CD14-positive monocyte (primary cell): ENCODE measurements around the gene HES2. TPM values are rescaled to one million over a fixed set of nuclear protein-coding genes. Genes with fewer than 3 reads are reported as not detected.
"Not testable (repeated sequence)": the region's sequence is repeated elsewhere in the genome, so short reads cannot be mapped to it uniquely, and the experiment has no call there.

Experiments
- DNase-seq, 3 donors: peaks; one replicate each; pipeline ENCODE4 v3.0.0-alpha.2; 2011 to 2022
- H2AFZ ChIP-seq: 2 replicates; pipeline ENCODE4 v1.6.0; 2012; ENCODE audit warnings: mild to moderate bottlenecking, low read depth, low read length, inconsistent platforms; ENCODE audit not compliant: insufficient read depth, poor library complexity, severe bottlenecking
- H3K27ac ChIP-seq, 2 donors: 1 replicate in 1 of 2; 2 replicates in 1 of 2; pipeline ENCODE4 v1.5.1; 2012 to 2013; ENCODE audit warnings: low read length in 2 of 2, control low read depth in 1 of 2, inconsistent platforms in 1 of 2, low read depth in 1 of 2, mild to moderate bottlenecking in 1 of 2
- H3K27me3 ChIP-seq, 2 donors: one replicate each; pipeline versions ENCODE4 v1.6.0 to v1.6.1; 2011 to 2013; ENCODE audit warnings: low read length in 2 of 2; ENCODE audit not compliant: control insufficient read depth in 2 of 2, insufficient read depth in 2 of 2
- H3K36me3 ChIP-seq, 2 donors: replicated peaks in 1 of 2; 1 replicate in 1 of 2; 2 replicates in 1 of 2; pipeline versions ENCODE4 v1.5.1 to v1.6.1; 2012 to 2013; ENCODE audit warnings: low read length in 2 of 2, control low read depth in 1 of 2, inconsistent platforms in 1 of 2, mild to moderate bottlenecking in 1 of 2; ENCODE audit not compliant: insufficient read depth in 2 of 2, control insufficient read depth in 1 of 2
- H3K4me1 ChIP-seq, 2 donors: 1 replicate in 1 of 2; 2 replicates in 1 of 2; pipeline versions ENCODE4 v1.5.1 to v1.6.1; 2012 to 2013; ENCODE audit warnings: low read length in 2 of 2, control low read depth in 1 of 2, inconsistent platforms in 1 of 2, mild to moderate bottlenecking in 1 of 2, moderate library complexity in 1 of 2; ENCODE audit not compliant: insufficient read depth in 2 of 2, control insufficient read depth in 1 of 2
- H3K4me2 ChIP-seq: replicated peaks from 2 replicates; pipeline ENCODE3; 2012; ENCODE audit warnings: low read length, moderate library complexity, mild to moderate bottlenecking; ENCODE audit not compliant: poor library complexity, severe bottlenecking; ENCODE audit errors: extremely low read depth
- H3K4me3 ChIP-seq, 3 experiments: fragments of 200-600 bp in 1 of 3; sonication (generic) in 1 of 3; replicated peaks in 1 of 3; 1 replicate in 2 of 3; 2 replicates in 1 of 3; pipeline ENCODE4 v1.5.1; 2011 to 2013; ENCODE audit warnings: low read length in 3 of 3, mild to moderate bottlenecking in 3 of 3, control low read depth in 2 of 3, low read depth in 2 of 3, inconsistent platforms in 1 of 3, moderate library complexity in 1 of 3
- H3K79me2 ChIP-seq: 2 replicates; pipeline ENCODE4 v1.6.0; 2012; ENCODE audit warnings: mild to moderate bottlenecking, control low read depth, inconsistent platforms, low read length, moderate library complexity; ENCODE audit not compliant: insufficient read depth
- H3K9ac ChIP-seq: 2 replicates; pipeline ENCODE4 v1.6.0; 2017; ENCODE audit warnings: low read length, mild to moderate bottlenecking; ENCODE audit not compliant: insufficient read depth, poor library complexity, severe bottlenecking
- H3K9me3 ChIP-seq, 2 donors: replicated peaks in 1 of 2; 1 replicate in 1 of 2; 2 replicates in 1 of 2; pipeline versions ENCODE4 v1.5.1 to v1.6.1; 2012 to 2013; ENCODE audit warnings: low read length in 2 of 2, control low read depth in 1 of 2; ENCODE audit not compliant: control insufficient read depth in 1 of 2, insufficient read depth in 1 of 2
- H4K20me1 ChIP-seq: 2 replicates; pipeline ENCODE4 v1.6.0; 2012; ENCODE audit warnings: mild to moderate bottlenecking, low read length, control low read depth, moderate library complexity; ENCODE audit not compliant: insufficient read depth
- H3K27ac Mint-ChIP-seq, 7 donors: one replicate each; pipeline ENCODE4 v1.8.0; 2020; ENCODE audit warnings: mild to moderate bottlenecking in 7 of 7, mixed read lengths in 7 of 7, moderate library complexity in 6 of 7, inconsistent platforms in 2 of 7
- H3K27me3 Mint-ChIP-seq, 3 donors: one replicate each; pipeline ENCODE4 v1.8.0; 2021 to 2022; ENCODE audit warnings: low read depth in 3 of 3, mild to moderate bottlenecking in 3 of 3, mixed read lengths in 3 of 3, moderate library complexity in 3 of 3, inconsistent platforms in 1 of 3
- H3K36me3 Mint-ChIP-seq, 2 donors: one replicate each; pipeline ENCODE4 v1.8.0; 2020; ENCODE audit warnings: mixed read lengths in 2 of 2, inconsistent platforms in 1 of 2, mild to moderate bottlenecking in 1 of 2
- H3K4me1 Mint-ChIP-seq: one replicate; pipeline ENCODE4 v1.8.0; 2020; ENCODE audit warnings: mild to moderate bottlenecking, mixed read lengths
- H3K4me3 Mint-ChIP-seq, 2 donors: one replicate each; pipeline ENCODE4 v1.8.0; 2020; ENCODE audit warnings: mild to moderate bottlenecking in 2 of 2, mixed read lengths in 2 of 2, moderate library complexity in 1 of 2
- H3K9me3 Mint-ChIP-seq, 7 donors: one replicate each; pipeline ENCODE4 v1.8.0; 2020 to 2022; ENCODE audit warnings: mixed read lengths in 7 of 7, mild to moderate bottlenecking in 6 of 7, moderate library complexity in 6 of 7, inconsistent platforms in 2 of 7
- CTCF ChIP-seq: fragments of 200-600 bp; IDR thresholded peaks from one replicate; pipeline ENCODE4 v1.8.0; 2022; ENCODE audit warnings: antibody characterized with exemption, mild to moderate bottlenecking
- WGBS: methylation state at CpG from one replicate; pipeline ENCODE4 v1.1.5; 2013; ENCODE audit warnings: missing lambda C conversion rate; ENCODE audit not compliant: insufficient coverage; 5-methylcytosine and 5-hydroxymethylcytosine counted together
- intact Hi-C, 2 donors: fragments of 100-400 bp; cut with micrococcal nuclease; formaldehyde crosslinking; loops; one replicate each; pipeline versions ENCODE4 v1.15.0 to v1.15.1; 2023
- polyA plus RNA-seq, 3 donors: library from polyadenylated mRNA; depleted of rRNA in 1 of 3; unstranded in 2 of 3; stranded (reverse) in 1 of 3; fragments of 300-500 nt in 2 of 3; fragments of >200 nt in 1 of 3; fragmentation: Illumina TruSeq in 2 of 3; gene quantifications; 1 replicate in 2 of 3; 2 replicates in 1 of 3; pipeline ENCODE4 v1.2.3, GENCODE V29; 2012 to 2021

HES2 gene
- polyA plus RNA-seq, 3 donors = not detected

GRCh38 chr1:6446665-6447015 is 26.9 kb upstream of the HES2 start:
- no peak for DNase-seq
- Histone ChIP-seq H3K4me3 (no peak overlapping the region), H3K36me3 (no peaks in the 10 kb centered on the region), H3K79me2 (no peaks in the 10 kb centered on the region), H3K4me1 (no peaks in the 10 kb centered on the region), H3K27ac (no peak overlapping the region), H3K4me2 (no peak overlapping the region), H4K20me1 (no peaks in the 10 kb centered on the region), H2AFZ (no peak overlapping the region), H3K9ac (no peak overlapping the region), H3K27me3 (peaks cover 6 to 50% of the 10 kb centered on the region in 2 donors), H3K9me3 (no peaks in the 10 kb centered on the region)
- 75% methylated on average over 4 of the region's 4 CpGs for WGBS
- TF ChIP-seq CTCF = no peak
- peaks cover 2% of the 10 kb centered on the region for H3K4me1 Mint-ChIP-seq
- peak overlapping the region in 1 of 2 donors; percentile 71 for H3K4me3 Mint-ChIP-seq
- peaks cover 0 to 5% of the 10 kb centered on the region in 2 donors for H3K36me3 Mint-ChIP-seq
- H3K27ac Mint-ChIP-seq = no peak overlapping the region
- peaks cover 0 to 10% (median 0%) of the 10 kb centered on the region in 7 donors for H3K9me3 Mint-ChIP-seq
- intact Hi-C loops = no loop called here
- H3K27me3 Mint-ChIP-seq = peaks cover 55 to 84% (median 69%) of the 10 kb centered on the region in 3 donors

DNA sequence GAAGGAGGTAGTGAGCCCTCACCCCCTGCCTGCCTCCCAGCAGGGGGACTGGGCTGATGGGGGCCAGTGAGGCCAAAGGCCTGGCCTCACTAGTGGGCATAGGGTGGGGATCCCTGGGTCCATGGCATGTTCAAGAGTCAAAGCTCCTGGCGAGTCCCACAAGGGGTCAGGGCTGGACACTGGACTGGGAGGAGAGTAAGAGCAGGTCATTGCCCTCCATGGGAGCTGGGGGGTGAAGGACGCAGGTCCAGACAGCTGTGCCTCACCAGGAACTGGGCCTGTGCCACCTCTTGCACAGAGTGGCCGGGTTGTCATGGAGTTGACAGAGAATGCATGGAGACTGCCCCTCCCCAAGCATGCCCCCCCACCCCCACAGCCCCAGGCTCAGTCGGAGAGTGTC is 26.2 kb upstream of the HES2 start:
- H3K9ac ChIP-seq, H3K9me3 ChIP-seq, H3K4me2 ChIP-seq, intact Hi-C loops, H3K4me1 ChIP-seq, H3K79me2 ChIP-seq, DNase-seq, H3K4me1 Mint-ChIP-seq, H3K36me3 ChIP-seq, H3K27ac ChIP-seq, H3K27ac Mint-ChIP-seq, H3K36me3 Mint-ChIP-seq, H4K20me1 ChIP-seq, H2AFZ ChIP-seq, H3K4me3 ChIP-seq: not testable (repeated sequence)
- H3K27me3 Mint-ChIP-seq = peaks cover 57 to 84% (median 71%) of the 10 kb centered on the region in 3 donors
- peak overlapping the region in 1 of 2 donors; percentile 35 for H3K4me3 Mint-ChIP-seq
- peaks cover 11 to 52% of the 10 kb centered on the region in 2 donors for H3K27me3 ChIP-seq
- H3K9me3 Mint-ChIP-seq = peaks cover 0 to 10% (median 0%) of the 10 kb centered on the region in 7 donors
- 87% methylated on average over 2 of the region's 4 CpGs for WGBS
